HL-60 (cell line): ENCODE results near the gene RBPJL.

Experiments used
- DNase-seq, 2 experiments: peaks; one replicate each; pipeline ENCODE4 v3.0.0-alpha.2; 2010 to 2020; ENCODE audit warnings: low read depth in 1 of 2, low spot score in 1 of 2
- H3K27ac ChIP-seq: fragments of 250-450 bp; sonication (Bioruptor Pico); replicated peaks from 2 replicates; pipeline ENCODE4 v1.5.1; 2020; ENCODE audit warnings: mild to moderate bottlenecking, moderate library complexity
- H3K27me3 ChIP-seq: fragments of 250-450 bp; sonication (Bioruptor Pico); 2 replicates; pipeline ENCODE4 v1.5.1; 2021; ENCODE audit warnings: mild to moderate bottlenecking, moderate library complexity; ENCODE audit not compliant: insufficient read depth, poor library complexity, severe bottlenecking
- H3K4me3 ChIP-seq: replicated peaks from 2 replicates; pipeline ENCODE4 v1.5.1; 2011; ENCODE audit warnings: mild to moderate bottlenecking, control low read depth, low read length; ENCODE audit not compliant: insufficient read depth
- GABPA ChIP-seq: IDR thresholded peaks from 2 replicates; pipeline ENCODE4 v1.6.1; 2012; ENCODE audit warnings: low read depth
- POLR2AphosphoS5 ChIP-seq: IDR thresholded peaks from 2 replicates; pipeline ENCODE4 v1.6.1; 2012; ENCODE audit warnings: low read depth
- SPI1 ChIP-seq: IDR thresholded peaks from 2 replicates; pipeline ENCODE4 v1.6.1; 2012; ENCODE audit warnings: low read depth, mild to moderate bottlenecking, borderline replicate concordance
- TF ChIP-seq, protein P1 (sequence below): IDR thresholded peaks from one replicate; pipeline ENCODE4 v1.5.1; 2011; ENCODE audit warnings: low read length, control low read depth, inconsistent platforms; ENCODE audit not compliant: insufficient read depth
- TF ChIP-seq, protein P2 (sequence below): IDR thresholded peaks from 2 replicates; pipeline ENCODE4 v1.6.1; 2012; ENCODE audit warnings: low read depth; ENCODE audit not compliant: insufficient replicate concordance

RBPJL gene

DNA sequence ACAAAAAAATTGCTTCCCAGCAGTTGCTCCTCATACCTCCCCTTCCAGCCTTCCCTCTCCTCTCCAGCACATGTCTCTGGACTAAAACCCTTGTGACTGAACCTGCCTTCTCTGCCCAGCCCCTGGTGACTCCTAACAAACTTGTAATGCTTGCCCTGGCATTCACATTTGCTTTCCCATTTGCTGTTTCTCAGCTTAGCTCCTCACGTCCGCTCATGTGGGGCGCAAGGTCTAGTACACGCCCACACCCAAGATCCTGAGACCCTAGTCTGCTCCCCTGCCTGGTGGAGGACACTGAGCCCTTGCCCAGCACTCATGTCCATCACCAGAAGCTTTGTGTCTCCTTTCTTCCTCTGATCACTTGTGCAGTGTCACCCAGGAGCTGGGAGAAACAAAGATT lies 18.3 kb upstream of the RBPJL start:
- Histone ChIP-seq H3K27ac (no peak overlapping the region), H3K27me3 (peaks cover 6% of the 10 kb centered on the region), H3K4me3 (no peak overlapping the region)
- no peak for DNase-seq
- TF ChIP-seq, protein P1, sequence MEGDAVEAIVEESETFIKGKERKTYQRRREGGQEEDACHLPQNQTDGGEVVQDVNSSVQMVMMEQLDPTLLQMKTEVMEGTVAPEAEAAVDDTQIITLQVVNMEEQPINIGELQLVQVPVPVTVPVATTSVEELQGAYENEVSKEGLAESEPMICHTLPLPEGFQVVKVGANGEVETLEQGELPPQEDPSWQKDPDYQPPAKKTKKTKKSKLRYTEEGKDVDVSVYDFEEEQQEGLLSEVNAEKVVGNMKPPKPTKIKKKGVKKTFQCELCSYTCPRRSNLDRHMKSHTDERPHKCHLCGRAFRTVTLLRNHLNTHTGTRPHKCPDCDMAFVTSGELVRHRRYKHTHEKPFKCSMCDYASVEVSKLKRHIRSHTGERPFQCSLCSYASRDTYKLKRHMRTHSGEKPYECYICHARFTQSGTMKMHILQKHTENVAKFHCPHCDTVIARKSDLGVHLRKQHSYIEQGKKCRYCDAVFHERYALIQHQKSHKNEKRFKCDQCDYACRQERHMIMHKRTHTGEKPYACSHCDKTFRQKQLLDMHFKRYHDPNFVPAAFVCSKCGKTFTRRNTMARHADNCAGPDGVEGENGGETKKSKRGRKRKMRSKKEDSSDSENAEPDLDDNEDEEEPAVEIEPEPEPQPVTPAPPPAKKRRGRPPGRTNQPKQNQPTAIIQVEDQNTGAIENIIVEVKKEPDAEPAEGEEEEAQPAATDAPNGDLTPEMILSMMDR, result no peak
- TF ChIP-seq, protein P2, sequence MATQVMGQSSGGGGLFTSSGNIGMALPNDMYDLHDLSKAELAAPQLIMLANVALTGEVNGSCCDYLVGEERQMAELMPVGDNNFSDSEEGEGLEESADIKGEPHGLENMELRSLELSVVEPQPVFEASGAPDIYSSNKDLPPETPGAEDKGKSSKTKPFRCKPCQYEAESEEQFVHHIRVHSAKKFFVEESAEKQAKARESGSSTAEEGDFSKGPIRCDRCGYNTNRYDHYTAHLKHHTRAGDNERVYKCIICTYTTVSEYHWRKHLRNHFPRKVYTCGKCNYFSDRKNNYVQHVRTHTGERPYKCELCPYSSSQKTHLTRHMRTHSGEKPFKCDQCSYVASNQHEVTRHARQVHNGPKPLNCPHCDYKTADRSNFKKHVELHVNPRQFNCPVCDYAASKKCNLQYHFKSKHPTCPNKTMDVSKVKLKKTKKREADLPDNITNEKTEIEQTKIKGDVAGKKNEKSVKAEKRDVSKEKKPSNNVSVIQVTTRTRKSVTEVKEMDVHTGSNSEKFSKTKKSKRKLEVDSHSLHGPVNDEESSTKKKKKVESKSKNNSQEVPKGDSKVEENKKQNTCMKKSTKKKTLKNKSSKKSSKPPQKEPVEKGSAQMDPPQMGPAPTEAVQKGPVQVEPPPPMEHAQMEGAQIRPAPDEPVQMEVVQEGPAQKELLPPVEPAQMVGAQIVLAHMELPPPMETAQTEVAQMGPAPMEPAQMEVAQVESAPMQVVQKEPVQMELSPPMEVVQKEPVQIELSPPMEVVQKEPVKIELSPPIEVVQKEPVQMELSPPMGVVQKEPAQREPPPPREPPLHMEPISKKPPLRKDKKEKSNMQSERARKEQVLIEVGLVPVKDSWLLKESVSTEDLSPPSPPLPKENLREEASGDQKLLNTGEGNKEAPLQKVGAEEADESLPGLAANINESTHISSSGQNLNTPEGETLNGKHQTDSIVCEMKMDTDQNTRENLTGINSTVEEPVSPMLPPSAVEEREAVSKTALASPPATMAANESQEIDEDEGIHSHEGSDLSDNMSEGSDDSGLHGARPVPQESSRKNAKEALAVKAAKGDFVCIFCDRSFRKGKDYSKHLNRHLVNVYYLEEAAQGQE, result no peak
- no peak for TF ChIP-seq SPI1
- TF ChIP-seq GABPA, result no peak
- no peak for TF ChIP-seq POLR2AphosphoS5

DNA sequence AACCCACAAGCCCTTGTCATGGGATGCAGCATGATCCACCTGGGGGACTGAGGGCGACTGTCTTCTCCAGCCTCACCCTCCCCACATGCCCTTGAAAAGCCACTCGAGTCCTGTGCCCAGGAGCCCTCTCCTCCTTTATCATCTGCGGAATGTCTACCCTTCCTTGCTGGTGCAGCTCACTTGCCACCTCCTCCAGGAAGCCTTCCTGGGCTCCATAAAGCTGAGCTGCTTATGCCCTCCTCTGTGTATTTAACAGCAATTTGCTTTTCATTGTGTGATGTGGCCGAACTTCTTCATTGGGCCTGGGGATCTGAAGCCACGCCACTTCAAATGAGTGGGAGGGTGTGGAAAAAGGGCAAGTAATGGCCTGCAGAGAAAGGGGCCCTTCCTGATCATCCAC lies 17.8 kb upstream of the RBPJL start:
- TF ChIP-seq, protein P1, result no peak
- TF ChIP-seq GABPA, result no peak
- no peak for TF ChIP-seq POLR2AphosphoS5
- TF ChIP-seq, protein P2, result no peak
- no peak for TF ChIP-seq SPI1
- H3K4me3 ChIP-seq, result no peak overlapping the region
- peaks cover 6% of the 10 kb centered on the region for H3K27me3 ChIP-seq
- DNase-seq, result no peak
- H3K27ac ChIP-seq, result no peak overlapping the region

DNA sequence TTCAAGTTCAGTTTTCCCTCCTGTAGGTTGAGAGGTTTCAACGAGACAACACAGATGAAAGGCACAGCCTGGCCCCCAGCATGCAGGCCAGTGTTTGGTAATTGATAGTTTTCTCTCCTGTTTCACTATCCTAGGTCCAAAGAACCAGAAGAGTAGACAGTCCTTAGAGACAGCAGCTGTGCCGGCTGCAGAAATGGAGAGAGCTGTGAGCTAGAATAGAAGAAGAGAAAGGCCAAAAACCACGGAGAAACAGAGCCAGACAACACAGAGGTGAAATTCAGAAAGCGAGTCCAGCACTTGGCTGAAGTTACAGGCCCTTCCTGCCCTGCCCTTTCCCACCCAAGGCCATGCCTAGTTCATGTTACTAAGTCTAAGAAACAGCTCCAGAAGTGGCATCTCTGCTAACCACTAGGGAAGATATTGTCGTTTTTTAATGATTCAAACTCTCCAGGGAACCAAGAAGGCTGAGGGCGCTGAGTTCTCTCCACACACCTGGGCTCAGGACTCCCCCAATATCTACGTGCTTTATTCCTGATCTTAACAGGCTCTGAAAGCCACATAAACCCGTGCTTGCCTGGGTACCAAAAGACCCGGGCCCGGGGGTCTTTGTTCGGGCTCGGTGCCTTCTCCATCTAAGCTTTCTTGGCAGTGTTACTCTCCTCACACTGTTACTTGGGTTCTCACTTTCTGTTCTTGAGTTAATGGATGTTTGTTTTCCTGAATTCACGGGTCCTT lies 16.5 kb upstream of the RBPJL start:
- Histone ChIP-seq H3K27me3 (peaks cover 6% of the 10 kb centered on the region), H3K4me3 (no peak overlapping the region), H3K27ac (no peak overlapping the region)
- no peak for DNase-seq
- TF ChIP-seq, protein P2, result no peak
- TF ChIP-seq GABPA (no peak), SPI1 (no peak), POLR2AphosphoS5 (no peak)
- TF ChIP-seq, protein P1, result no peak
